Endothelial cell of umbilical vein (primary cell): ENCODE results near the gene AIRE. TPM values are rescaled to one million over a fixed set of nuclear protein-coding genes. Genes with fewer than 3 reads are reported as not detected.

ENCODE experiments used
- BruUV-seq: library from RNA; stranded (reverse); fragments of 400-500 nt; replicated peaks from 2 replicates; lab custom pipeline; 2021; lab: Mats Ljungman, UMichigan
- CTCF ChIA-PET: fragments of 300-600, 350-600 bp; sonication (Branson Sonifier 250); formaldehyde crosslinking; loops from one replicate; lab custom pipeline; 2021; ENCODE audit warnings: antibody characterized with exemption, inconsistent platforms; lab: Charles Lee
- POLR2A ChIA-PET: fragments of 300-600, 350-600 bp; sonication (Branson Sonifier 250); formaldehyde crosslinking; loops from one replicate; lab custom pipeline; 2021; ENCODE audit warnings: antibody characterized with exemption, inconsistent platforms; lab: Charles Lee
- DNase-seq: peaks from one replicate; pipeline ENCODE4 v3.0.0-alpha.2; 2011; ENCODE audit warnings: low read depth, low spot score
- FAIRE-seq: peaks from 2 replicates; lab custom pipeline; 2011; peaks lifted over from hg19 to GRCh38; lab: Jason Lieb, UNC
- H2AFZ ChIP-seq: 2 replicates; pipeline ENCODE4 v1.6.0; 2012; ENCODE audit warnings: low read depth, low read length, control low read depth, inconsistent platforms
- H3K27ac ChIP-seq: 2 replicates; pipeline ENCODE4 v1.5.1; 2011; ENCODE audit warnings: low read depth, mild to moderate bottlenecking, control low read depth, low read length, moderate library complexity; ENCODE audit not compliant: insufficient read depth
- H3K27me3 ChIP-seq, 2 experiments: 2 replicates each; pipeline versions ENCODE4 v1.6.0 to v1.6.1; 2011; ENCODE audit warnings: low read length in 2 of 2, mixed read lengths in 1 of 2; ENCODE audit not compliant: control insufficient read depth in 2 of 2, insufficient read depth in 2 of 2
- H3K36me3 ChIP-seq, 2 experiments: 2 replicates in 1 of 2; 3 replicates in 1 of 2; pipeline ENCODE4 v1.5.1; 2011; ENCODE audit warnings: low read length in 2 of 2, mild to moderate bottlenecking in 1 of 2, moderate library complexity in 1 of 2; ENCODE audit not compliant: control insufficient read depth in 2 of 2, insufficient read depth in 2 of 2; ENCODE audit errors: extremely low read depth in 1 of 2
- H3K4me1 ChIP-seq: 3 replicates; pipeline ENCODE4 v1.5.1; 2011; ENCODE audit warnings: mild to moderate bottlenecking, low read length; ENCODE audit not compliant: control insufficient read depth, insufficient read depth; ENCODE audit errors: extremely low read depth
- H3K4me2 ChIP-seq: 2 replicates; pipeline ENCODE4 v1.6.1; 2011; ENCODE audit warnings: low read length, control low read depth, mixed read lengths; ENCODE audit not compliant: insufficient read depth
- H3K4me3 ChIP-seq, 3 experiments: fragments of 200-600 bp in 1 of 3; sonication (generic), shearing (Covaris generic) in 1 of 3; replicated peaks in 1 of 3; 2 replicates each; pipeline ENCODE4 v1.5.1; 2011 to 2016; ENCODE audit warnings: control low read depth in 3 of 3, low read length in 3 of 3, mild to moderate bottlenecking in 2 of 3, inconsistent platforms in 1 of 3, low read depth in 1 of 3, moderate library complexity in 1 of 3; ENCODE audit not compliant: insufficient read depth in 1 of 3
- H3K79me2 ChIP-seq: 2 replicates; pipeline ENCODE4 v1.6.0; 2012; ENCODE audit warnings: low read length, inconsistent platforms; ENCODE audit not compliant: control insufficient read depth, insufficient read depth
- H3K9ac ChIP-seq: replicated peaks from 2 replicates; pipeline ENCODE3; 2011; ENCODE audit warnings: low read length, control low read depth; ENCODE audit not compliant: insufficient read depth; ENCODE audit errors: extremely low read depth
- H3K9me1 ChIP-seq: replicated peaks from 3 replicates; pipeline ENCODE4 v1.6.0; 2011; ENCODE audit warnings: mild to moderate bottlenecking, low read length; ENCODE audit not compliant: control insufficient read depth, insufficient read depth; ENCODE audit errors: extremely low read depth
- H3K9me3 ChIP-seq: replicated peaks from 2 replicates; pipeline ENCODE4 v1.5.1; 2012; ENCODE audit warnings: low read length, inconsistent platforms; ENCODE audit not compliant: control insufficient read depth, insufficient read depth
- H4K20me1 ChIP-seq: replicated peaks from 2 replicates; pipeline ENCODE3; 2011; ENCODE audit warnings: mild to moderate bottlenecking, low read length; ENCODE audit not compliant: control insufficient read depth, insufficient read depth; ENCODE audit errors: extremely low read depth
- CTCF ChIP-seq, 2 donors: IDR thresholded peaks; 1 replicate in 1 of 2; 2 replicates in 1 of 2; pipeline ENCODE4 v1.5.1; 2011; ENCODE audit warnings: low read length in 2 of 2, mild to moderate bottlenecking in 2 of 2, moderate library complexity in 2 of 2, control low read depth in 1 of 2, inconsistent platforms in 1 of 2, low read depth in 1 of 2; ENCODE audit not compliant: insufficient read depth in 1 of 2; ENCODE audit errors: extremely low read depth in 1 of 2
- FOS ChIP-seq: IDR thresholded peaks from 2 replicates; pipeline ENCODE4 v1.6.1; 2011; ENCODE audit warnings: mild to moderate bottlenecking, low read length, moderate library complexity, borderline replicate concordance; ENCODE audit not compliant: insufficient read depth
- GATA2 ChIP-seq: IDR thresholded peaks from 2 replicates; pipeline ENCODE4 v1.7.0; 2011; ENCODE audit warnings: low read depth, mild to moderate bottlenecking, moderate library complexity, mixed read lengths, low read length; ENCODE audit not compliant: insufficient read length, insufficient read depth
- MAX ChIP-seq: IDR thresholded peaks from 2 replicates; pipeline ENCODE4 v1.6.1; 2011; ENCODE audit not compliant: insufficient read depth, insufficient read length
- POLR2A ChIP-seq: IDR thresholded peaks from 2 replicates; pipeline ENCODE4 v1.6.1; 2012; ENCODE audit warnings: low read depth, mild to moderate bottlenecking, control low read depth, low read length
- dilution Hi-C: fragments of 300-500 bp; cut with MboI; formaldehyde crosslinking; loops from one replicate; pipeline ENCODE4 v1.15.0; 2019; ENCODE audit warnings: low sequenced_read_pairs; ENCODE audit not compliant: extremely low pct_ligation_motif_present
- intact Hi-C: fragments of 100-400 bp; cut with micrococcal nuclease; formaldehyde crosslinking; loops from one replicate; pipeline ENCODE4 v1.10.0; 2022
- polyA plus RNA-seq, 4 experiments: library from polyadenylated mRNA; depleted of rRNA in 3 of 4; stranded (reverse) in 3 of 4; unstranded in 1 of 4; fragments of >200 nt; gene quantifications; 2 replicates each; pipeline versions ENCODE4 v1.2.1 to v1.2.3, GENCODE V29; 2011 to 2012; ENCODE audit warnings: missing spikeins in 1 of 4
- total RNA-seq: library from RNA; stranded (reverse); gene quantifications from 2 replicates; pipeline ENCODE4 v1.2.3, GENCODE V29; 2021

Gene AIRE
- total and polyA plus RNA-seq, 2 donors (not counting 3 experiments of a cell fraction or from before 2014, with no cell fraction given): 0.04 to 0.11 TPM

GRCh38 chr21:44296916-44297315 is 11.2 kb downstream of the AIRE start:
- no peak for TF ChIP-seq POLR2A
- TF ChIP-seq GATA2: no peak
- no peak for TF ChIP-seq MAX
- TF ChIP-seq CTCF (IDR thresholded peaks at IDR 0.05; ENCODE audit: extremely low read depth in 1 of 2, insufficient read depth in 1 of 2, low read depth in 1 of 2, low read length in 2 of 2): no peak
- TF ChIP-seq FOS: no peak
- H3K9me3 ChIP-seq: no peaks in the 10 kb centered on the region
- no peak overlapping the region for H2AFZ ChIP-seq
- no peaks in the 10 kb centered on the region for H3K27me3 ChIP-seq
- no peaks in the 10 kb centered on the region for H4K20me1 ChIP-seq
- FAIRE-seq (no peak), DNase-seq (no peak)
- BruUV-seq: no TSS peak
- peaks cover 15% of the 10 kb centered on the region for H3K79me2 ChIP-seq
- no peak overlapping the region for H3K4me3 ChIP-seq
- no peaks in the 10 kb centered on the region for H3K9me1 ChIP-seq
- peaks cover 12% of the 10 kb centered on the region for H3K4me1 ChIP-seq
- dilution Hi-C loops (no loop called here), intact Hi-C loops (no loop called here)
- no peak overlapping the region for H3K9ac ChIP-seq
- ChIA-PET CTCF (interaction anchor here (0.8 to 1.5 kb wide), 8 partner anchors 10 to 213 kb away, joined by 3 to 11 read pairs (median 6); no protein-coding TSS in a partner anchor), POLR2A (no interaction called here)
- no peaks in the 10 kb centered on the region for H3K36me3 ChIP-seq
- no peak overlapping the region for H3K27ac ChIP-seq
- no peak overlapping the region for H3K4me2 ChIP-seq
